Activated T-cell treated with anti-CD3 and anti-CD28 coated beads, Interleukin-2, amount 50 U/mL, for 4 hours (primary cell): Measurements from ENCODE around the gene FAM50B. TPM values are rescaled to one million over a fixed set of nuclear protein-coding genes. Genes with fewer than 3 reads are reported as not detected.

Experiments used
- ATAC-seq, 2 donors: fragments of 200-7000 bp; cut with Tn5 transposase; one replicate each; pipeline ENCODE4 v1.10.0; 2021
- DNase-seq: peaks from one replicate; pipeline ENCODE4 v3.0.0-alpha.2; 2020
- H3K27me3 Mint-ChIP-seq: one replicate; pipeline ENCODE4 v1.8.0; 2021; ENCODE audit warnings: low read depth, mixed read lengths
- H3K36me3 Mint-ChIP-seq: one replicate; pipeline ENCODE4 v1.8.0; 2022; ENCODE audit warnings: mixed read lengths; ENCODE audit not compliant: insufficient read depth
- H3K4me1 Mint-ChIP-seq: one replicate; pipeline ENCODE4 v1.8.0; 2021; ENCODE audit warnings: low read depth, mixed read lengths
- H3K4me3 Mint-ChIP-seq: one replicate; pipeline ENCODE4 v1.8.0; 2021; ENCODE audit warnings: mild to moderate bottlenecking, moderate library complexity, mixed read lengths
- H3K9me3 Mint-ChIP-seq: one replicate; pipeline ENCODE4 v1.8.0; 2021; ENCODE audit warnings: mixed read lengths
- total RNA-seq, 3 donors: library from RNA; stranded (reverse); gene quantifications; one replicate each; pipeline ENCODE4 v1.2.1, GENCODE V29; 2021

The FAM50B gene
- total RNA-seq, 3 donors from 2014 or later, result 8.8 to 11.4 (median 9.3) TPM

- no peak for ATAC-seq
- Mint-ChIP-seq H3K27me3 (peaks cover 4% of the 10 kb centered on the region), H3K4me1 (no peaks in the 10 kb centered on the region)
Observed at GRCh38 chr6:3882866-3883265, 33.7 kb downstream of the FAM50B start.

GRCh38 chr6:3884007-3884745, 35.0 kb downstream of the FAM50B start:
- ATAC-seq, result no peak
- no peaks in the 10 kb centered on the region for H3K4me1 Mint-ChIP-seq
- DNase-seq, result no peak
- H3K9me3 Mint-ChIP-seq, result no peaks in the 10 kb centered on the region
- H3K36me3 Mint-ChIP-seq, result no peaks in the 10 kb centered on the region
- peaks cover 4% of the 10 kb centered on the region for H3K27me3 Mint-ChIP-seq
- H3K4me3 Mint-ChIP-seq, result no peak overlapping the region

More at GRCh38 chr6:3882866-3883265, 33.7 kb downstream of the FAM50B start:
- Mint-ChIP-seq H3K9me3 (no peaks in the 10 kb centered on the region), H3K36me3 (no peaks in the 10 kb centered on the region), H3K4me3 (no peak overlapping the region)
- no peak for DNase-seq

GRCh38 chr6:3885262-3886036, 36.3 kb downstream of the FAM50B start:
- Mint-ChIP-seq H3K27me3 (peaks cover 3% of the 10 kb centered on the region), H3K9me3 (no peaks in the 10 kb centered on the region), H3K4me1 (no peaks in the 10 kb centered on the region), H3K36me3 (no peaks in the 10 kb centered on the region), H3K4me3 (no peak overlapping the region)
- no peak for ATAC-seq
- DNase-seq, result no peak

- H3K9me3 Mint-ChIP-seq, result no peaks in the 10 kb centered on the region
- no peak for ATAC-seq
Observed at GRCh38 chr6:3887150-3887700, 38.1 kb downstream of the FAM50B start.

GRCh38 chr6:3888153-3888957, 39.2 kb downstream of the FAM50B start:
- Mint-ChIP-seq H3K27me3 (no peaks in the 10 kb centered on the region), H3K36me3 (no peaks in the 10 kb centered on the region), H3K4me1 (no peaks in the 10 kb centered on the region), H3K9me3 (no peaks in the 10 kb centered on the region), H3K4me3 (no peak overlapping the region)
- no peak for DNase-seq
- no peak for ATAC-seq

More at GRCh38 chr6:3887150-3887700, 38.1 kb downstream of the FAM50B start:
- Mint-ChIP-seq H3K4me1 (no peaks in the 10 kb centered on the region), H3K27me3 (no peaks in the 10 kb centered on the region), H3K36me3 (no peaks in the 10 kb centered on the region), H3K4me3 (no peak overlapping the region)
- DNase-seq, result no peak

GRCh38 chr6:3890047-3890446, 40.9 kb downstream of the FAM50B start:
- Mint-ChIP-seq H3K4me1 (no peaks in the 10 kb centered on the region), H3K9me3 (no peaks in the 10 kb centered on the region), H3K27me3 (no peaks in the 10 kb centered on the region), H3K36me3 (no peaks in the 10 kb centered on the region), H3K4me3 (no peak overlapping the region)
- DNase-seq (no peak), ATAC-seq (no peak)

GRCh38 chr6:3891883-3892282, 42.7 kb downstream of the FAM50B start:
- Mint-ChIP-seq H3K4me3 (no peak overlapping the region), H3K27me3 (no peaks in the 10 kb centered on the region), H3K4me1 (no peaks in the 10 kb centered on the region), H3K9me3 (no peaks in the 10 kb centered on the region), H3K36me3 (no peaks in the 10 kb centered on the region)
- ATAC-seq (no peak), DNase-seq (no peak)

- Mint-ChIP-seq H3K36me3 (no peaks in the 10 kb centered on the region), H3K4me3 (no peak overlapping the region), H3K27me3 (no peaks in the 10 kb centered on the region), H3K4me1 (no peaks in the 10 kb centered on the region), H3K9me3 (no peaks in the 10 kb centered on the region)
- ATAC-seq (no peak), DNase-seq (no peak)
Observed at GRCh38 chr6:3892603-3893002, 43.4 kb downstream of the FAM50B start.

GRCh38 chr6:3893487-3893886, 44.3 kb downstream of the FAM50B start:
- H3K36me3 Mint-ChIP-seq, result no peaks in the 10 kb centered on the region
- no peaks in the 10 kb centered on the region for H3K27me3 Mint-ChIP-seq
- ATAC-seq (no peak), DNase-seq (no peak)
- H3K4me1 Mint-ChIP-seq, result no peaks in the 10 kb centered on the region
- no peak overlapping the region for H3K4me3 Mint-ChIP-seq
- H3K9me3 Mint-ChIP-seq, result no peaks in the 10 kb centered on the region

GRCh38 chr6:3893917-3894316, 44.7 kb downstream of the FAM50B start:
- Mint-ChIP-seq H3K9me3 (no peaks in the 10 kb centered on the region), H3K36me3 (no peaks in the 10 kb centered on the region), H3K27me3 (no peaks in the 10 kb centered on the region), H3K4me1 (no peaks in the 10 kb centered on the region), H3K4me3 (no peak overlapping the region)
- DNase-seq, result no peak
- no peak for ATAC-seq

GRCh38 chr6:3894590-3895311, 45.6 kb downstream of the FAM50B start:
- Mint-ChIP-seq H3K27me3 (no peaks in the 10 kb centered on the region), H3K4me1 (no peaks in the 10 kb centered on the region), H3K9me3 (no peaks in the 10 kb centered on the region), H3K4me3 (no peak overlapping the region), H3K36me3 (no peaks in the 10 kb centered on the region)
- DNase-seq, result no peak
- ATAC-seq, result no peak

- H3K4me1 Mint-ChIP-seq, result no peaks in the 10 kb centered on the region
Observed at GRCh38 chr6:3895312-3895653, 46.1 kb downstream of the FAM50B start.

GRCh38 chr6:3895805-3896204, 46.6 kb downstream of the FAM50B start:
- Mint-ChIP-seq H3K9me3 (no peaks in the 10 kb centered on the region), H3K36me3 (no peaks in the 10 kb centered on the region), H3K4me1 (no peaks in the 10 kb centered on the region), H3K27me3 (peaks cover under 1% of the 10 kb centered on the region), H3K4me3 (no peak overlapping the region)
- DNase-seq (no peak), ATAC-seq (no peak)

More at GRCh38 chr6:3895312-3895653, 46.1 kb downstream of the FAM50B start:
- no peaks in the 10 kb centered on the region for H3K9me3 Mint-ChIP-seq
- no peak for DNase-seq
- no peaks in the 10 kb centered on the region for H3K36me3 Mint-ChIP-seq
- H3K27me3 Mint-ChIP-seq, result no peaks in the 10 kb centered on the region
- no peak for ATAC-seq
- no peak overlapping the region for H3K4me3 Mint-ChIP-seq
